Neural progenitor cell (in vitro differentiated cells): ENCODE data around the gene OTOP2.

ENCODE experiments used
- EZH2 ChIP-seq: fragments of 200-600 bp; sonication (generic); IDR thresholded peaks from 2 replicates; pipeline ENCODE4 v1.6.1; 2017; ENCODE audit warnings: antibody characterized with exemption, mild to moderate bottlenecking, moderate library complexity
- TF ChIP-seq, protein P1 (sequence below): fragments of 200-600 bp; sonication (generic); IDR thresholded peaks from 2 replicates; pipeline ENCODE4 v1.5.1; 2017; ENCODE audit warnings: antibody characterized with exemption, mild to moderate bottlenecking

DNA sequence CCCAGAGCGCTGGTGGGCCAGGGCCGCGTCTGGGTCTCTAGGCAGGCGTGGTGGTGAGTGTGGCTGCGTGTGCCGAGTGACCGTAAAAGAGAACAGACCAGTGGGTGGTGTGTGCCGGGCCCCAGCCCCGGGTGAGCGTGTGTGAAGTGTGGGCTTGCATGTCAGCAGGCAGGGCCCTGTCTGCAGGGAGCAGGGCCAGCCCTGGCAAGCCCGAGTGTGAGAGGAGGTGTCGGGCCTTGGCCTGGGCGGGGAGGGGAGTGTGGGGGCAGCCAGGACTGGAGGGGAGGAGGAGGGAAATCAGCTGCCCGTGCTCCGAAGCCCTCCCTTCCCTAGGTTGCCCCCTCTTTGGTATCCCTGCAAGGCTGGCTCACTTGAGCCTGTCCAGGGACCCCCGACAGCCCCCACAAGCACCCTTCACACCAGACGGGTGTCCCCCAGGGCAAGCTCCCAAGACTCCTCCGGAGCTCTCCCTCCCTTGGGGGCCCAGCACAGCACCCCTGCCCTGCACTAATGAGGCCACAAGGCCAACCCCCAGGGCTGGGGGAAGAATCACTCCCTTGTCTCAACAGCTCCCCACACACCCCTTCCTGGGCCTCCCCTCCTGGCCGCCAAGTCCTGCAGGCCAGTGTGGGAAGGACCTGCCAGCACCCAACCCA, 2.9 kb upstream of the OTOP2 start:
- TF ChIP-seq, protein P1, sequence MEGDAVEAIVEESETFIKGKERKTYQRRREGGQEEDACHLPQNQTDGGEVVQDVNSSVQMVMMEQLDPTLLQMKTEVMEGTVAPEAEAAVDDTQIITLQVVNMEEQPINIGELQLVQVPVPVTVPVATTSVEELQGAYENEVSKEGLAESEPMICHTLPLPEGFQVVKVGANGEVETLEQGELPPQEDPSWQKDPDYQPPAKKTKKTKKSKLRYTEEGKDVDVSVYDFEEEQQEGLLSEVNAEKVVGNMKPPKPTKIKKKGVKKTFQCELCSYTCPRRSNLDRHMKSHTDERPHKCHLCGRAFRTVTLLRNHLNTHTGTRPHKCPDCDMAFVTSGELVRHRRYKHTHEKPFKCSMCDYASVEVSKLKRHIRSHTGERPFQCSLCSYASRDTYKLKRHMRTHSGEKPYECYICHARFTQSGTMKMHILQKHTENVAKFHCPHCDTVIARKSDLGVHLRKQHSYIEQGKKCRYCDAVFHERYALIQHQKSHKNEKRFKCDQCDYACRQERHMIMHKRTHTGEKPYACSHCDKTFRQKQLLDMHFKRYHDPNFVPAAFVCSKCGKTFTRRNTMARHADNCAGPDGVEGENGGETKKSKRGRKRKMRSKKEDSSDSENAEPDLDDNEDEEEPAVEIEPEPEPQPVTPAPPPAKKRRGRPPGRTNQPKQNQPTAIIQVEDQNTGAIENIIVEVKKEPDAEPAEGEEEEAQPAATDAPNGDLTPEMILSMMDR = no peak
- TF ChIP-seq EZH2 = no peak
